HUES6 (cell line): Measurements from ENCODE around the gene RTL10.

ENCODE experiments used
- H3K27ac ChIP-seq: 2 replicates; pipeline ENCODE4 v1.7.0; 2013; ENCODE audit warnings: low read depth, mild to moderate bottlenecking, low read length, inconsistent platforms
- H3K27me3 ChIP-seq: 2 replicates; pipeline ENCODE4 v1.6.1; 2013; ENCODE audit warnings: low read length; ENCODE audit not compliant: control insufficient read depth, insufficient read depth
- H3K36me3 ChIP-seq: 2 replicates; pipeline ENCODE4 v1.6.1; 2013; ENCODE audit warnings: low read length; ENCODE audit not compliant: control insufficient read depth, insufficient read depth
- H3K4me1 ChIP-seq: 2 replicates; pipeline ENCODE4 v1.6.1; 2013; ENCODE audit warnings: low read length; ENCODE audit not compliant: control insufficient read depth, insufficient read depth
- H3K4me3 ChIP-seq: 2 replicates; pipeline ENCODE4 v1.5.1; 2013; ENCODE audit warnings: low read depth, low read length
- H3K9ac ChIP-seq: one replicate; pipeline ENCODE4 v1.6.1; 2013; ENCODE audit warnings: mild to moderate bottlenecking, low read length
- H3K9me3 ChIP-seq: 2 replicates; pipeline ENCODE4 v1.6.1; 2013; ENCODE audit warnings: low read depth, low read length; ENCODE audit not compliant: control insufficient read depth, insufficient read depth

RTL10 gene

GRCh38 chr22:19845054-19845722, 9.5 kb downstream of the RTL10 start:
- H3K27me3 ChIP-seq, result no peaks in the 10 kb centered on the region
- H3K9me3 ChIP-seq, result peaks cover 6% of the 10 kb centered on the region
- H3K4me1 ChIP-seq, result peaks cover 11% of the 10 kb centered on the region; the same call in 1 of the 2 replicates
- H3K4me3 ChIP-seq, result no peak overlapping the region
- peaks cover 10% of the 10 kb centered on the region for H3K36me3 ChIP-seq
- H3K27ac ChIP-seq, result no peak overlapping the region
- no peak overlapping the region for H3K9ac ChIP-seq

- H3K9me3 ChIP-seq, result peaks cover 6% of the 10 kb centered on the region
- peaks cover 8% of the 10 kb centered on the region for H3K36me3 ChIP-seq
- H3K4me1 ChIP-seq, result peaks cover 9% of the 10 kb centered on the region; the same call in 1 of the 2 replicates
- no peak overlapping the region for H3K4me3 ChIP-seq
- H3K27ac ChIP-seq, result no peak overlapping the region
- H3K27me3 ChIP-seq, result no peaks in the 10 kb centered on the region
- no peak overlapping the region for H3K9ac ChIP-seq
These were observed 10.2 kb downstream of the RTL10 start for GRCh38 chr22:19844377-19845053.

GRCh38 chr22:19843857-19844376, 10.8 kb downstream of the RTL10 start:
- H3K4me1 ChIP-seq, result peaks cover 9% of the 10 kb centered on the region; the same call in 1 of the 2 replicates
- H3K27ac ChIP-seq, result no peak overlapping the region
- peaks cover 8% of the 10 kb centered on the region for H3K36me3 ChIP-seq
- no peaks in the 10 kb centered on the region for H3K27me3 ChIP-seq
- H3K9ac ChIP-seq, result no peak overlapping the region
- no peak overlapping the region for H3K4me3 ChIP-seq
- peaks cover 6% of the 10 kb centered on the region for H3K9me3 ChIP-seq

- H3K4me3 ChIP-seq, result no peak overlapping the region
- no peak overlapping the region for H3K27ac ChIP-seq
- H3K9me3 ChIP-seq, result peaks cover 6% of the 10 kb centered on the region
- peaks cover 8% of the 10 kb centered on the region for H3K36me3 ChIP-seq
- H3K9ac ChIP-seq, result no peak overlapping the region
- no peaks in the 10 kb centered on the region for H3K27me3 ChIP-seq
- H3K4me1 ChIP-seq, result peaks cover 6% of the 10 kb centered on the region; the same call in 1 of the 2 replicates
These were observed 11.4 kb downstream of the RTL10 start for GRCh38 chr22:19843107-19843856.

GRCh38 chr22:19842393-19843106, 12.1 kb downstream of the RTL10 start:
- H3K27me3 ChIP-seq, result no peaks in the 10 kb centered on the region
- peaks cover 6% of the 10 kb centered on the region; the same call in 1 of the 2 replicates for H3K4me1 ChIP-seq
- H3K9ac ChIP-seq, result no peak overlapping the region
- peaks cover 8% of the 10 kb centered on the region for H3K36me3 ChIP-seq
- no peak overlapping the region for H3K4me3 ChIP-seq
- H3K27ac ChIP-seq, result no peak overlapping the region
- H3K9me3 ChIP-seq, result peaks cover 6% of the 10 kb centered on the region

GRCh38 chr22:19841641-19842392, 12.9 kb downstream of the RTL10 start:
- Histone ChIP-seq H3K27ac (no peak overlapping the region), H3K27me3 (no peaks in the 10 kb centered on the region), H3K9me3 (no peaks in the 10 kb centered on the region; the same call in 1 of the 2 replicates), H3K4me3 (no peak overlapping the region), H3K4me1 (peaks cover 6% of the 10 kb centered on the region; the same call in 1 of the 2 replicates), H3K9ac (no peak overlapping the region), H3K36me3 (0 out of 2 replicates have a peak, but pooled peaks cover under 1% of the 10 kb centered on the region)

GRCh38 chr22:19840955-19841640, 13.6 kb downstream of the RTL10 start:
- H3K27ac ChIP-seq, result no peak overlapping the region
- H3K4me3 ChIP-seq, result no peak overlapping the region
- no peaks in the 10 kb centered on the region for H3K36me3 ChIP-seq
- no peaks in the 10 kb centered on the region for H3K9me3 ChIP-seq
- no peak overlapping the region for H3K9ac ChIP-seq
- no peaks in the 10 kb centered on the region for H3K27me3 ChIP-seq
- H3K4me1 ChIP-seq, result peaks cover 6% of the 10 kb centered on the region; the same call in 1 of the 2 replicates

GRCh38 chr22:19840059-19840458, 14.6 kb downstream of the RTL10 start:
- Histone ChIP-seq H3K27me3 (no peaks in the 10 kb centered on the region), H3K9ac (no peak overlapping the region), H3K9me3 (no peaks in the 10 kb centered on the region), H3K36me3 (no peaks in the 10 kb centered on the region), H3K4me1 (peaks cover 6% of the 10 kb centered on the region; the same call in 1 of the 2 replicates), H3K4me3 (no peak overlapping the region), H3K27ac (no peak overlapping the region)

GRCh38 chr22:19837915-19838314, 16.8 kb downstream of the RTL10 start:
- no peak overlapping the region for H3K27ac ChIP-seq
- H3K36me3 ChIP-seq, result no peaks in the 10 kb centered on the region
- H3K4me1 ChIP-seq, result no peaks in the 10 kb centered on the region; the same call in 1 of the 2 replicates
- no peaks in the 10 kb centered on the region for H3K9me3 ChIP-seq
- H3K9ac ChIP-seq, result no peak overlapping the region
- no peaks in the 10 kb centered on the region for H3K27me3 ChIP-seq
- H3K4me3 ChIP-seq, result no peak overlapping the region
